ENCODE measurements around the gene AVP. TPM values are rescaled to one million over a fixed set of nuclear protein-coding genes. Genes with fewer than 3 reads are reported as not detected.

AVP gene
- total and polyA plus RNA-seq, 9 of the 15 experiments (the other 6 are each of a cell fraction or from before 2014, with no cell fraction given) = not detected

- TF ChIP-seq FOXP4 (CRISPR knock-in tag; IDR thresholded peaks at IDR 0.05; ENCODE audit: borderline replicate concordance) = no peak
- peak in 1 of 2 experiments; percentile 50; a peak in 2 of 4 replicates for TF ChIP-seq HDAC1 (IDR thresholded peaks at IDR 0.05)
- TF ChIP-seq GATAD2B (IDR thresholded peaks at IDR 0.05; ENCODE audit: borderline replicate concordance) = 0 out of 2 replicates have a peak, but pooled peaks have one; percentile 32
- no peak for TF ChIP-seq SIRT6 (IDR thresholded peaks at IDR 0.05; ENCODE audit: low read depth, low read length)
- TF ChIP-seq ZNF717 (CRISPR knock-in tag; IDR thresholded peaks at IDR 0.05) = no peak
- no peak for TF ChIP-seq NFYB (IDR thresholded peaks at IDR 0.05; ENCODE audit: extremely low read depth, insufficient read length)
- no peak for TF ChIP-seq ZNF318 (IDR thresholded peaks at IDR 0.05; ENCODE audit: borderline replicate concordance in 1 of 2, low read depth in 1 of 2)
- TF ChIP-seq MBD1 (CRISPR knock-in tag; IDR thresholded peaks at IDR 0.05) = no peak
- TF ChIP-seq TBP (optimal IDR thresholded peaks at IDR 0.05; ENCODE audit: low read depth, low read length) = no peak
- no peak for TF ChIP-seq ZNF696 (CRISPR knock-in tag; conservative IDR thresholded peaks at IDR 0.05)
Measured at GRCh38 chr20:3045816-3046676, 38.5 kb downstream of the AVP start, which contains the start of gene MRPS26 (continued).

All from K562 (cell line).